Skeletal muscle satellite cell (primary cell): ENCODE results near the gene TSEN2.
"Not testable (repeated sequence)": the region's sequence is repeated elsewhere in the genome, so short reads cannot be mapped to it uniquely, and the experiment has no call there.

Experiments used
- H3K27me3 ChIP-seq: 2 replicates; pipeline ENCODE4 v1.7.0; 2013; ENCODE audit warnings: low read length; ENCODE audit not compliant: control insufficient read depth, insufficient read depth
- H3K36me3 ChIP-seq: 2 replicates; pipeline ENCODE4 v1.7.0; 2013; ENCODE audit warnings: mild to moderate bottlenecking, control low read depth, low read length; ENCODE audit not compliant: insufficient read depth
- H3K4me1 ChIP-seq: 2 replicates; pipeline ENCODE4 v1.7.0; 2013; ENCODE audit warnings: low read length; ENCODE audit not compliant: control insufficient read depth, insufficient read depth
- H3K4me2 ChIP-seq: 2 replicates; pipeline ENCODE4 v1.7.0; 2013; ENCODE audit warnings: mild to moderate bottlenecking, low read length
- H3K4me3 ChIP-seq: 2 replicates; pipeline ENCODE4 v1.7.0; 2013; ENCODE audit warnings: low read length
- H3K9ac ChIP-seq: 2 replicates; pipeline ENCODE4 v1.7.0; 2013; ENCODE audit warnings: mild to moderate bottlenecking, low read depth, low read length, moderate library complexity
- H3K9me3 ChIP-seq: replicated peaks from 2 replicates; pipeline ENCODE4 v1.7.0; 2013; ENCODE audit warnings: mild to moderate bottlenecking, control low read depth, low read length

Gene TSEN2

DNA sequence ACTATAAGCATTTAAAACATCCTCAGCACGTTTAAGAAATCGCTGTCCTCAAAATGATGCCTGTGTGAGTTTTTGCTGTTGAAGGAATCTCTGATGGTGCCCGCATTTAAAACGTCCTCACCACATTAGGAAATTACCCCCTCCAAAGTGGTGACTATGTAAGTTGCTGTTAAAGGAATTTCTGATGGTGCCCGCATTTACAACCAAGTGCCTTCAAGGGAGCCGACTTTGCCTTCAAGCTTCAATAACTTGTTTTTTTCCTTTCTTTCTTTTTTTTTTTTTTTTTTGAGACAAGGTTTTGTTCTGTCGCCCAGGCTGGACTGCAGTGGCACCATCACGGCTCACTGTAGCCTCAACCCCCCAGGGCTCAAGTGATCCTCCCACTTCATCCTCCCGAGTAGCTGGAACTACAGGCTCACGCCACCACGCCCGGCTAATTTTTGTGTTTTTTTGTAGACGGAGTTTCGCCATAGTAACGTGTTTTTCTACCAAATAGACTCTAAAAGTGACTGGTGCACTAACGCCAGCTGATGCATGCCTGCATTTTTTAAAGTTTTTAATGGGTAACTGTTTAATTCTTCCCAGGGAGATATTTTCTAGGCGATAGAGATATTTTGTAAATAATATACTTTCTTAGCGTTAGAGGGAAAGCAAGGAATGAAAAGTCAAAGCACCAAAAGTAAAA is 19.0 kb upstream of the TSEN2 start:
- no peaks in the 10 kb centered on the region for H3K9me3 ChIP-seq
- H3K36me3 ChIP-seq, result no peaks in the 10 kb centered on the region
- no peaks in the 10 kb centered on the region for H3K27me3 ChIP-seq
- H3K9ac ChIP-seq, result no peak overlapping the region
- H3K4me1 ChIP-seq, result peaks cover 6% of the 10 kb centered on the region
- no peak overlapping the region for H3K4me2 ChIP-seq
- H3K4me3 ChIP-seq, result no peak overlapping the region

- Histone ChIP-seq H3K9ac (no peak overlapping the region), H3K27me3 (no peaks in the 10 kb centered on the region), H3K36me3 (no peaks in the 10 kb centered on the region), H3K4me2 (no peak overlapping the region), H3K9me3 (no peaks in the 10 kb centered on the region), H3K4me3 (no peak overlapping the region), H3K4me1 (peaks cover 11% of the 10 kb centered on the region)
Measured at GRCh38 chr3:12465836-12466225, 18.4 kb upstream of the TSEN2 start.

GRCh38 chr3:12467746-12468145 is 16.5 kb upstream of the TSEN2 start:
- Histone ChIP-seq H3K9me3 (no peaks in the 10 kb centered on the region), H3K4me3 (no peak overlapping the region), H3K27me3 (no peaks in the 10 kb centered on the region), H3K4me1 (peaks cover 20% of the 10 kb centered on the region), H3K4me2 (no peak overlapping the region), H3K36me3 (no peaks in the 10 kb centered on the region), H3K9ac (no peak overlapping the region)

GRCh38 chr3:12468276-12468675 is 16.0 kb upstream of the TSEN2 start:
- H3K4me1 ChIP-seq, result peaks cover 20% of the 10 kb centered on the region
- no peaks in the 10 kb centered on the region for H3K27me3 ChIP-seq
- no peaks in the 10 kb centered on the region for H3K9me3 ChIP-seq
- H3K4me3 ChIP-seq, result no peak overlapping the region
- H3K36me3 ChIP-seq, result no peaks in the 10 kb centered on the region
- H3K9ac ChIP-seq, result no peak overlapping the region
- no peak overlapping the region for H3K4me2 ChIP-seq

DNA sequence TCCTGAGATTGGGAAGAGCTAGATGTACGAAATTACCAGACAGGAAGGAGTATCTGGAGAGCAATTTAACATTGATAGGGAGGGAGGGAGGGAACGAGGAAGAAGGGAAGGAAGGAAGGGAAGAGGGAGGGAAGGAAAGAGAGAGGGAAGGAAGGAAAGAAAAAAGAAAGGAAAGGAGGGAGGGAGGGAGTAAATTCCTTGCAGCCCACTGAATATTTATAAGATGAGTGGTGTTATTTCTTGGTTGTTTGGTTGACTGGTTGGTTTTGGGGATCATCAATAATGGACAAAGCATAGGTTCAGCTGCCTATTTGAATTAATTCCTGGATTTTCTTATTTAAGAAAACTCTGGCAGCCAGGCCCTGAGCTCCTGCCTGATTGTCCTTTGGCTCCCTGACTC is 15.5 kb upstream of the TSEN2 start:
- Histone ChIP-seq H3K27me3 (no peaks in the 10 kb centered on the region), H3K4me3 (no peak overlapping the region), H3K9ac (no peak overlapping the region), H3K36me3 (no peaks in the 10 kb centered on the region), H3K4me1 (peaks cover 20% of the 10 kb centered on the region), H3K4me2 (no peak overlapping the region), H3K9me3 (no peaks in the 10 kb centered on the region)

- not testable (repeated sequence) for H3K9me3 ChIP-seq, H3K9ac ChIP-seq, H3K36me3 ChIP-seq, H3K27me3 ChIP-seq, H3K4me3 ChIP-seq, H3K4me2 ChIP-seq
- H3K4me1 ChIP-seq, result peaks cover 20% of the 10 kb centered on the region
Measured at GRCh38 chr3:12469222-12469621, 15.1 kb upstream of the TSEN2 start.

DNA sequence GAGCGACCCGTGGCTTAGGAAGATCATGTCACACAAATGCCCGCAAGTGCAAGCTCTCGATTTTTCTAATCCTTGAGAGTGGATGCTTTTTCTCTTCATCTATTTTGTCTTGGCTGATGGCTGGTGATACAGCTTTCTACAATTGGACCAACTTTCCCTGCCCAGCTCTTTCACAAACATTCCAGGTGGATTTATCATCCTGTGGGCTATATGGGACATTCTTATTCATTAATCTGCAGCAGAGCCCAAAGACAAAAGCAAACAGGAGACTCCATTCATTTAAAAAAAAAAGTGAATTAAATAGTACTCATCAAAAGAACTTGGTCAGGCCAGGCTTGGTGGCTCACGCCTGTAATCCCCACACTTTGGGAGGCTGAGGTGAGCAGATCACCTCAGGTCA is 14.2 kb upstream of the TSEN2 start:
- H3K27me3 ChIP-seq, result no peaks in the 10 kb centered on the region
- H3K36me3 ChIP-seq, result no peaks in the 10 kb centered on the region
- no peak overlapping the region for H3K4me3 ChIP-seq
- H3K9me3 ChIP-seq, result no peaks in the 10 kb centered on the region
- H3K4me1 ChIP-seq, result peaks cover 20% of the 10 kb centered on the region
- no peak overlapping the region for H3K9ac ChIP-seq
- H3K4me2 ChIP-seq, result no peak overlapping the region

DNA sequence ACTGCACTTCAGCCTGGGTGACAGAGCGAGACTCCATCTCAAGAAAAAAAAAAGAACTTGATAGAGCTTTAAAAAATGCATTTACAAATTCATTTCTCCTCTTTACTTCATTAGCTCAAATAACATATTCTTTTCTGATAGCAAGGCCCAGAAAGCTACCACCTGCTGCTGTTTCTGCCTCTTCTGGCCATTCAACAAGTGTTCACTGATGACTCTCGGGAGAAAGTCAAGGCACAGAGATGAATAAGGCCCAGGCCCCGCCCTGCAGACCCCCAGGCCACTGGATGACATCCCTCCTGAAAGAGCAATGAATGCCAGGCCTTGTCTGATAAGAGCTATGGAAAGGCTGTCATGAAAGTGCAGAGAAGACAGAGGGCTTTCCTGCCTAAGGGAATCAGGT is 13.6 kb upstream of the TSEN2 start:
- Histone ChIP-seq H3K9me3 (no peaks in the 10 kb centered on the region), H3K4me1 (peaks cover 21% of the 10 kb centered on the region), H3K4me2 (no peak overlapping the region), H3K4me3 (no peak overlapping the region), H3K27me3 (no peaks in the 10 kb centered on the region), H3K36me3 (no peaks in the 10 kb centered on the region), H3K9ac (no peak overlapping the region)

DNA sequence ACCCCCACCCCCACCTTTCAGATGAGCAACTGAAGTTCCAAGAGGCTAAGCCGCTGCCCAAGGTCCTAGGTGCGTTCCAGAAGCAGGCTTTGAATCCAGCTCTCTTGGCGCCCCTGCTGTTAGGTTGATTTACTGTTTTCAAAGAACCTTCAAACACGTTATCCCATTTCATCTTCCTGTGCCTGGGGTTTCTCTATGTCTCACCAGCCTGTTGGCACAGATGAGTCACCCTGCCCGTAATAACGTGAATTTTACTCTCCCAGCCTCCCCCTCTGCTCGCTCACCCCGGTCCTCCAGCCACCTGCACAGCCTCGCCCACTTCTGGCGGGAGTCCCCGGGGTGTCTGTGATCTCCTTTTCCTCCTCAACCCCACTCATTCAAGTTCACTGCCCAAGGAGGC is 13.0 kb upstream of the TSEN2 start:
- Histone ChIP-seq H3K4me2 (no peak overlapping the region), H3K27me3 (no peaks in the 10 kb centered on the region), H3K4me3 (no peak overlapping the region), H3K9ac (no peak overlapping the region), H3K4me1 (peaks cover 27% of the 10 kb centered on the region), H3K9me3 (no peaks in the 10 kb centered on the region), H3K36me3 (no peaks in the 10 kb centered on the region)

GRCh38 chr3:12472000-12472610 is 12.2 kb upstream of the TSEN2 start:
- Histone ChIP-seq H3K4me2 (no peak overlapping the region), H3K9ac (no peak overlapping the region), H3K9me3 (no peaks in the 10 kb centered on the region), H3K4me1 (peaks cover 36% of the 10 kb centered on the region), H3K27me3 (no peaks in the 10 kb centered on the region), H3K4me3 (no peak overlapping the region), H3K36me3 (no peaks in the 10 kb centered on the region)

- no peaks in the 10 kb centered on the region for H3K27me3 ChIP-seq
- no peak overlapping the region for H3K9ac ChIP-seq
- H3K4me3 ChIP-seq, result no peak overlapping the region
- H3K4me2 ChIP-seq, result no peak overlapping the region
- H3K4me1 ChIP-seq, result peaks cover 38% of the 10 kb centered on the region
- no peaks in the 10 kb centered on the region for H3K9me3 ChIP-seq
- no peaks in the 10 kb centered on the region for H3K36me3 ChIP-seq
Measured at GRCh38 chr3:12472796-12473195, 11.5 kb upstream of the TSEN2 start.

- Histone ChIP-seq H3K9me3 (no peaks in the 10 kb centered on the region), H3K36me3 (no peaks in the 10 kb centered on the region), H3K4me3 (no peak overlapping the region), H3K9ac (no peak overlapping the region), H3K4me2 (no peak overlapping the region), H3K4me1 (peaks cover 38% of the 10 kb centered on the region), H3K27me3 (no peaks in the 10 kb centered on the region)
Measured at GRCh38 chr3:12473511-12473910, 10.8 kb upstream of the TSEN2 start.
